ENCODE measurements around the gene FBN2. TPM values are rescaled to one million over a fixed set of nuclear protein-coding genes. Genes with fewer than 3 reads are reported as not detected.

FBN2 gene
- total and polyA plus RNA-seq, 2 of the 4 experiments (the other 2 are of a cell fraction), result 26.7 to 69.0 TPM

- H3K27me3 ChIP-seq (ENCODE audit: control insufficient read depth, insufficient read depth, low read length), result no peaks in the 10 kb centered on the region
- peaks cover 3% of the 10 kb centered on the region; the same call in 1 of the 2 replicates for H3K9me1 ChIP-seq (ENCODE audit: insufficient read depth, low read length)
- H2AK9ac ChIP-seq (replicated peaks; ENCODE audit: low read depth, low read length, poor library complexity), result no peak overlapping the region
- ChIA-PET POLR2A (ENCODE audit: unreplicated experiment) (no interaction called here), CTCF (no interaction called here)
- TF ChIP-seq MAFK (IDR thresholded peaks at IDR 0.05; ENCODE audit: low read depth, low read length) (peak; percentile 88), FOS (IDR thresholded peaks at IDR 0.05; ENCODE audit: low read depth, low read length) (no peak)
- peaks cover 3 to 4% of the 10 kb centered on the region in 2 experiments; a peak in 2 of 4 replicates for H3K79me1 ChIP-seq (ENCODE audit: low read depth in 1 of 2, low read length in 2 of 2)
- in situ Hi-C loops (cut with MboI; ENCODE audit: low sequenced_read_pairs), result loop anchor here (25.0 kb wide), 1 partner anchor 317 kb away; no protein-coding TSS in a partner anchor
- H3K9ac ChIP-seq (ENCODE audit: low read depth, low read length), result no peak overlapping the region
- H2AFZ ChIP-seq (replicated peaks; ENCODE audit: low read length, poor library complexity), result no peak overlapping the region
- H2BK5ac ChIP-seq (ENCODE audit: low read depth, low read length, poor library complexity, severe bottlenecking), result no peak overlapping the region
- H3K56ac ChIP-seq (ENCODE audit: extremely low read depth, insufficient read depth, low read length), result no peak overlapping the region
- H4K91ac ChIP-seq (ENCODE audit: insufficient read depth, low read depth, low read length), result no peak overlapping the region
- no TSS peak for BruUV-seq (replicated peaks)
- no peaks in the 10 kb centered on the region for H3K9me3 ChIP-seq (ENCODE audit: control insufficient read depth, insufficient read depth, low read length)
- H3K36me3 ChIP-seq (ENCODE audit: control insufficient read depth, insufficient read depth, low read length), result peaks cover 23% of the 10 kb centered on the region
- dilution Hi-C loops (cut with HindIII; ENCODE audit: low sequenced_read_pairs, unreplicated experiment), result no loop called here
- no peak overlapping the region for H3K18ac ChIP-seq (ENCODE audit: low read depth, low read length)
- DNase-seq (no peak), ATAC-seq (ENCODE audit: low read depth) (no peak)
- H3K4me1 ChIP-seq (ENCODE audit: control insufficient read depth, insufficient read depth, low read length), result no peaks in the 10 kb centered on the region; the same call in 1 of the 2 replicates
- no peak overlapping the region for H3K14ac ChIP-seq (replicated peaks; ENCODE audit: low read depth, low read length)
- H3K4ac ChIP-seq (ENCODE audit: low read depth, low read length), result no peak overlapping the region
- H3K4me3 ChIP-seq (ENCODE audit: insufficient read depth, low read depth, low read length), result no peak overlapping the region
- no peak overlapping the region for H2BK15ac ChIP-seq (ENCODE audit: low read depth, low read length)
- WGBS, 2 experiments (ENCODE audit: extremely low coverage in 2 of 2, insufficient read length in 1 of 2), result no CpG with 5 or more reads among the region's 1 CpG
- no peak overlapping the region for H3K4me2 ChIP-seq (ENCODE audit: low read depth, low read length)
- peaks cover 2% of the 10 kb centered on the region; the same call in 1 of the 2 replicates for H4K20me1 ChIP-seq (ENCODE audit: insufficient read depth, low read length)
- no peak overlapping the region for H3K23ac ChIP-seq (ENCODE audit: low read depth, low read length)
- no peak overlapping the region for H4K5ac ChIP-seq (ENCODE audit: low read depth, low read length)
- H2BK20ac ChIP-seq (ENCODE audit: low read depth, low read length), result no peak overlapping the region
- H2BK120ac ChIP-seq (ENCODE audit: low read depth, low read length), result no peak overlapping the region
- H2AK5ac ChIP-seq (ENCODE audit: low read depth, low read length), result no peak overlapping the region
- H3K27ac ChIP-seq (ENCODE audit: insufficient read depth, low read length), result no peak overlapping the region
- intact Hi-C loops (cut with micrococcal nuclease), result no loop called here
- no peak overlapping the region for H4K8ac ChIP-seq (ENCODE audit: low read depth in 2 of 2, low read length in 2 of 2)
These were observed 18.2 kb downstream of the FBN2 start for GRCh38 chr5:128519827-128520226.
